ENCODE measurements around the gene HTR3B.

DNA sequence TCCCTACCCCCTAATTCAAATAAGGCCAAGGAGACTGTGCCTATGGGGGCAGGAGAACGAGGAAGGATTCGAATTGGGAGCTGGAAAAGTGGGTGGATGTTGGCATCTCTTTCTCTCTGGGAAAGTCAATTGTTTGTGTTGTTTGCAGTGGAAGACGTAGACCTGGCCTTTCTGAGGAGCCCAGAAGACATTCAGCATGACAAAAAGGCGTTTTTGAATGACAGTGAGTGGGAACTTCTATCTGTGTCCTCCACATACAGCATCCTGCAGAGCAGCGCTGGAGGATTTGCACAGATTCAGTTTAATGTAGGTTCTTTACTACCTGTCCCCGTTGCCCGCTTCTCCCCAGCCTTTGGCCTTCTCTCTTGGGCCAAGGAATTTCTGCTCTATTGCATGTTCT lies 28.2 kb downstream of the HTR3B start:
- TF ChIP-seq, protein P1, sequence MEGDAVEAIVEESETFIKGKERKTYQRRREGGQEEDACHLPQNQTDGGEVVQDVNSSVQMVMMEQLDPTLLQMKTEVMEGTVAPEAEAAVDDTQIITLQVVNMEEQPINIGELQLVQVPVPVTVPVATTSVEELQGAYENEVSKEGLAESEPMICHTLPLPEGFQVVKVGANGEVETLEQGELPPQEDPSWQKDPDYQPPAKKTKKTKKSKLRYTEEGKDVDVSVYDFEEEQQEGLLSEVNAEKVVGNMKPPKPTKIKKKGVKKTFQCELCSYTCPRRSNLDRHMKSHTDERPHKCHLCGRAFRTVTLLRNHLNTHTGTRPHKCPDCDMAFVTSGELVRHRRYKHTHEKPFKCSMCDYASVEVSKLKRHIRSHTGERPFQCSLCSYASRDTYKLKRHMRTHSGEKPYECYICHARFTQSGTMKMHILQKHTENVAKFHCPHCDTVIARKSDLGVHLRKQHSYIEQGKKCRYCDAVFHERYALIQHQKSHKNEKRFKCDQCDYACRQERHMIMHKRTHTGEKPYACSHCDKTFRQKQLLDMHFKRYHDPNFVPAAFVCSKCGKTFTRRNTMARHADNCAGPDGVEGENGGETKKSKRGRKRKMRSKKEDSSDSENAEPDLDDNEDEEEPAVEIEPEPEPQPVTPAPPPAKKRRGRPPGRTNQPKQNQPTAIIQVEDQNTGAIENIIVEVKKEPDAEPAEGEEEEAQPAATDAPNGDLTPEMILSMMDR (IDR thresholded peaks at IDR 0.05; ENCODE audit: poor library complexity): no peak
- TF ChIP-seq EZH2 (IDR thresholded peaks at IDR 0.05; ENCODE audit: borderline replicate concordance) (no peak), EZH2phosphoT487 (IDR thresholded peaks at IDR 0.05; ENCODE audit: low read depth, severe bottlenecking, unreplicated experiment) (no peak)

Data from hepatocyte (in vitro differentiated cells).